Measurements from ENCODE around the gene GBF1. TPM values are rescaled to one million over a fixed set of nuclear protein-coding genes. Genes with fewer than 3 reads are reported as not detected.

GBF1 gene
- total and polyA plus RNA-seq, 10 of the 15 experiments (the other 5 are each of a cell fraction or from before 2014, with no cell fraction given), result 0.82 to 42.0 (median 21.8) TPM

GRCh38 chr10:102394079-102394800, 148.9 kb downstream of the GBF1 start (continued):
- TF ChIP-seq, protein P1, sequence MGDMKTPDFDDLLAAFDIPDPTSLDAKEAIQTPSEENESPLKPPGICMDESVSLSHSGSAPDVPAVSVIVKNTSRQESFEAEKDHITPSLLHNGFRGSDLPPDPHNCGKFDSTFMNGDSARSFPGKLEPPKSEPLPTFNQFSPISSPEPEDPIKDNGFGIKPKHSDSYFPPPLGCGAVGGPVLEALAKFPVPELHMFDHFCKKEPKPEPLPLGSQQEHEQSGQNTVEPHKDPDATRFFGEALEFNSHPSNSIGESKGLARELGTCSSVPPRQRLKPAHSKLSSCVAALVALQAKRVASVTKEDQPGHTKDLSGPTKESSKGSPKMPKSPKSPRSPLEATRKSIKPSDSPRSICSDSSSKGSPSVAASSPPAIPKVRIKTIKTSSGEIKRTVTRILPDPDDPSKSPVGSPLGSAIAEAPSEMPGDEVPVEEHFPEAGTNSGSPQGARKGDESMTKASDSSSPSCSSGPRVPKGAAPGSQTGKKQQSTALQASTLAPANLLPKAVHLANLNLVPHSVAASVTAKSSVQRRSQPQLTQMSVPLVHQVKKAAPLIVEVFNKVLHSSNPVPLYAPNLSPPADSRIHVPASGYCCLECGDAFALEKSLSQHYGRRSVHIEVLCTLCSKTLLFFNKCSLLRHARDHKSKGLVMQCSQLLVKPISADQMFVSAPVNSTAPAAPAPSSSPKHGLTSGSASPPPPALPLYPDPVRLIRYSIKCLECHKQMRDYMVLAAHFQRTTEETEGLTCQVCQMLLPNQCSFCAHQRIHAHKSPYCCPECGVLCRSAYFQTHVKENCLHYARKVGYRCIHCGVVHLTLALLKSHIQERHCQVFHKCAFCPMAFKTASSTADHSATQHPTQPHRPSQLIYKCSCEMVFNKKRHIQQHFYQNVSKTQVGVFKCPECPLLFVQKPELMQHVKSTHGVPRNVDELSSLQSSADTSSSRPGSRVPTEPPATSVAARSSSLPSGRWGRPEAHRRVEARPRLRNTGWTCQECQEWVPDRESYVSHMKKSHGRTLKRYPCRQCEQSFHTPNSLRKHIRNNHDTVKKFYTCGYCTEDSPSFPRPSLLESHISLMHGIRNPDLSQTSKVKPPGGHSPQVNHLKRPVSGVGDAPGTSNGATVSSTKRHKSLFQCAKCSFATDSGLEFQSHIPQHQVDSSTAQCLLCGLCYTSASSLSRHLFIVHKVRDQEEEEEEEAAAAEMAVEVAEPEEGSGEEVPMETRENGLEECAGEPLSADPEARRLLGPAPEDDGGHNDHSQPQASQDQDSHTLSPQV (IDR thresholded peaks at IDR 0.05), result no peak
- TF ChIP-seq SMAD1 (IDR thresholded peaks at IDR 0.05; ENCODE audit: low read depth, partially characterized antibody), result peak; percentile 25
- peak; percentile 57 for TF ChIP-seq FOXK2 (IDR thresholded peaks at IDR 0.05)
- TF ChIP-seq, protein P2, sequence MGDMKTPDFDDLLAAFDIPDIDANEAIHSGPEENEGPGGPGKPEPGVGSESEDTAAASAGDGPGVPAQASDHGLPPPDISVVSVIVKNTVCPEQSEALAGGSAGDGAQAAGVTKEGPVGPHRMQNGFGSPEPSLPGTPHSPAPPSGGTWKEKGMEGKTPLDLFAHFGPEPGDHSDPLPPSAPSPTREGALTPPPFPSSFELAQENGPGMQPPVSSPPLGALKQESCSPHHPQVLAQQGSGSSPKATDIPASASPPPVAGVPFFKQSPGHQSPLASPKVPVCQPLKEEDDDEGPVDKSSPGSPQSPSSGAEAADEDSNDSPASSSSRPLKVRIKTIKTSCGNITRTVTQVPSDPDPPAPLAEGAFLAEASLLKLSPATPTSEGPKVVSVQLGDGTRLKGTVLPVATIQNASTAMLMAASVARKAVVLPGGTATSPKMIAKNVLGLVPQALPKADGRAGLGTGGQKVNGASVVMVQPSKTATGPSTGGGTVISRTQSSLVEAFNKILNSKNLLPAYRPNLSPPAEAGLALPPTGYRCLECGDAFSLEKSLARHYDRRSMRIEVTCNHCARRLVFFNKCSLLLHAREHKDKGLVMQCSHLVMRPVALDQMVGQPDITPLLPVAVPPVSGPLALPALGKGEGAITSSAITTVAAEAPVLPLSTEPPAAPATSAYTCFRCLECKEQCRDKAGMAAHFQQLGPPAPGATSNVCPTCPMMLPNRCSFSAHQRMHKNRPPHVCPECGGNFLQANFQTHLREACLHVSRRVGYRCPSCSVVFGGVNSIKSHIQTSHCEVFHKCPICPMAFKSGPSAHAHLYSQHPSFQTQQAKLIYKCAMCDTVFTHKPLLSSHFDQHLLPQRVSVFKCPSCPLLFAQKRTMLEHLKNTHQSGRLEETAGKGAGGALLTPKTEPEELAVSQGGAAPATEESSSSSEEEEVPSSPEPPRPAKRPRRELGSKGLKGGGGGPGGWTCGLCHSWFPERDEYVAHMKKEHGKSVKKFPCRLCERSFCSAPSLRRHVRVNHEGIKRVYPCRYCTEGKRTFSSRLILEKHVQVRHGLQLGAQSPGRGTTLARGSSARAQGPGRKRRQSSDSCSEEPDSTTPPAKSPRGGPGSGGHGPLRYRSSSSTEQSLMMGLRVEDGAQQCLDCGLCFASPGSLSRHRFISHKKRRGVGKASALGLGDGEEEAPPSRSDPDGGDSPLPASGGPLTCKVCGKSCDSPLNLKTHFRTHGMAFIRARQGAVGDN (IDR thresholded peaks at IDR 0.05), result 0 out of 2 replicates have a peak, but pooled peaks have one; percentile 69
- TF ChIP-seq ELK1 (IDR thresholded peaks at IDR 0.05; ENCODE audit: low read depth, low read length), result peak; percentile 31; the same call in 1 of the 2 replicates
- TF ChIP-seq TCF3 (IDR thresholded peaks at IDR 0.05; ENCODE audit: borderline replicate concordance, insufficient read depth, low read depth, low read length), result peak; percentile 89
- TF ChIP-seq BCL3 (IDR thresholded peaks at IDR 0.05; ENCODE audit: borderline replicate concordance, insufficient read depth, low read depth, low read length, poor library complexity, severe bottlenecking), result peak; percentile 91
- peak in 1 of 2 experiments; percentile 38; a peak in 1 of 4 replicates for TF ChIP-seq SRF (IDR thresholded peaks at IDR 0.05; ENCODE audit: low read depth in 2 of 2, low read length in 2 of 2)
- TF ChIP-seq MTA3 (IDR thresholded peaks at IDR 0.05; ENCODE audit: borderline replicate concordance, low read length), result no peak
- peak; percentile 16; the same call in 1 of the 2 replicates for TF ChIP-seq BCL11A (IDR thresholded peaks at IDR 0.05; ENCODE audit: low read depth, low read length)
- TF ChIP-seq RELA (IDR thresholded peaks at IDR 0.05; ENCODE audit: borderline replicate concordance, partially characterized antibody), result peak; percentile 100
- TF ChIP-seq, protein P3, sequence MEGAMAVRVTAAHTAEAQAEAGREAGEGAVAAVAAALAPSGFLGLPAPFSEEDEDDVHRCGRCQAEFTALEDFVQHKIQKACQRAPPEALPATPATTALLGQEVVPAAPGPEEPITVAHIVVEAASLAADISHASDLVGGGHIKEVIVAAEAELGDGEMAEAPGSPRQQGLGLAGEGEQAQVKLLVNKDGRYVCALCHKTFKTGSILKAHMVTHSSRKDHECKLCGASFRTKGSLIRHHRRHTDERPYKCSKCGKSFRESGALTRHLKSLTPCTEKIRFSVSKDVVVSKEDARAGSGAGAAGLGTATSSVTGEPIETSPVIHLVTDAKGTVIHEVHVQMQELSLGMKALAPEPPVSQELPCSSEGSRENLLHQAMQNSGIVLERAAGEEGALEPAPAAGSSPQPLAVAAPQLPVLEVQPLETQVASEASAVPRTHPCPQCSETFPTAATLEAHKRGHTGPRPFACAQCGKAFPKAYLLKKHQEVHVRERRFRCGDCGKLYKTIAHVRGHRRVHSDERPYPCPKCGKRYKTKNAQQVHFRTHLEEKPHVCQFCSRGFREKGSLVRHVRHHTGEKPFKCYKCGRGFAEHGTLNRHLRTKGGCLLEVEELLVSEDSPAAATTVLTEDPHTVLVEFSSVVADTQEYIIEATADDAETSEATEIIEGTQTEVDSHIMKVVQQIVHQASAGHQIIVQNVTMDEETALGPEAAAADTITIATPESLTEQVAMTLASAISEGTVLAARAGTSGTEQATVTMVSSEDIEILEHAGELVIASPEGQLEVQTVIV (IDR thresholded peaks at IDR 0.05; ENCODE audit: borderline replicate concordance, partially characterized antibody), result peak; percentile 9
- peak; percentile 80 for TF ChIP-seq GATAD2B (conservative IDR thresholded peaks at IDR 0.05; ENCODE audit: low read depth)

Data from GM12878 (cell line).